Left lobe of liver (tissue), 2 donors: Measurements from ENCODE around the gene IL1R2. TPM values are rescaled to one million over a fixed set of nuclear protein-coding genes. Genes with fewer than 3 reads are reported as not detected.

ENCODE experiments used
- ATAC-seq: fragments of 200-7000 bp; cut with Tn5 transposase; one replicate; pipeline ENCODE4 v1.9.1; 2020; ENCODE audit warnings: mild to moderate bottlenecking, moderate library complexity
- DNase-seq: peaks from one replicate; pipeline ENCODE4 v3.0.0-alpha.2; 2020; ENCODE audit warnings: low spot score
- total RNA-seq: library from RNA; stranded (reverse); gene quantifications from one replicate; pipeline ENCODE4 v1.2.1, GENCODE V29; 2021
- donor health status: DM: no; HTN: no; CAD: no; lungs with moderate emphysema.
- donor health status: DM: no; HTN: yes; CAD: no.

Gene IL1R2
- total RNA-seq, result 12.0 TPM

GRCh38 chr2:101991721-101992145 is at the start of gene IL1R2:
IL1R2 (plus strand) TSS chr2:101991960; CDS start chr2:102008576, 16,616 bp downstream.
- ATAC-seq (peak; percentile 33), DNase-seq (no peak)

GRCh38 chr2:101942851-101943250 is 48.9 kb upstream of the IL1R2 start:
- DNase-seq, result no peak
- ATAC-seq, result no peak

- ATAC-seq (no peak), DNase-seq (no peak)
These were observed 45.3 kb upstream of the IL1R2 start for GRCh38 chr2:101946372-101947039.

GRCh38 chr2:101947374-101947773 is 44.4 kb upstream of the IL1R2 start:
- DNase-seq, result no peak
- peak; percentile 98 for ATAC-seq

- ATAC-seq (no peak), DNase-seq (no peak)
These were observed 43.1 kb upstream of the IL1R2 start for GRCh38 chr2:101948625-101949155.

GRCh38 chr2:101949304-101949703 is 42.5 kb upstream of the IL1R2 start:
- no peak for ATAC-seq
- DNase-seq, result no peak

- ATAC-seq (no peak), DNase-seq (no peak)
These were observed 40.5 kb upstream of the IL1R2 start for GRCh38 chr2:101951296-101951695.

GRCh38 chr2:101952551-101952950 is 39.2 kb upstream of the IL1R2 start:
- DNase-seq (no peak), ATAC-seq (no peak)

- no peak for ATAC-seq
- no peak for DNase-seq
These were observed 35.0 kb upstream of the IL1R2 start for GRCh38 chr2:101956465-101957438.

GRCh38 chr2:101958061-101958460 is 33.7 kb upstream of the IL1R2 start:
- no peak for ATAC-seq
- no peak for DNase-seq

- DNase-seq (peak; percentile 83), ATAC-seq (peak; percentile 54)
These were observed 30.9 kb upstream of the IL1R2 start for GRCh38 chr2:101960819-101961337.

GRCh38 chr2:101961338-101962191 is 30.2 kb upstream of the IL1R2 start:
- ATAC-seq, result peak; percentile 72
- peak; percentile 97 for DNase-seq

- no peak for DNase-seq
- peak; percentile 24 for ATAC-seq
These were observed 29.5 kb upstream of the IL1R2 start for GRCh38 chr2:101962309-101962708.

- ATAC-seq (no peak), DNase-seq (no peak)
These were observed 28.6 kb upstream of the IL1R2 start for GRCh38 chr2:101963198-101963597.

GRCh38 chr2:101967826-101968513 is 23.8 kb upstream of the IL1R2 start:
- ATAC-seq (peak; percentile 60), DNase-seq (no peak)

- no peak for DNase-seq
- ATAC-seq, result no peak
These were observed 22.0 kb upstream of the IL1R2 start for GRCh38 chr2:101969723-101970122.

- ATAC-seq, result no peak
These were observed 20.9 kb upstream of the IL1R2 start for GRCh38 chr2:101970901-101971300.

GRCh38 chr2:101971836-101972235 is 19.9 kb upstream of the IL1R2 start:
- no peak for DNase-seq

More at GRCh38 chr2:101970901-101971300, 20.9 kb upstream of the IL1R2 start:
- no peak for DNase-seq

GRCh38 chr2:101972621-101973434 is 18.9 kb upstream of the IL1R2 start:
- no peak for DNase-seq

More at GRCh38 chr2:101971836-101972235, 19.9 kb upstream of the IL1R2 start:
- no peak for ATAC-seq

More at GRCh38 chr2:101972621-101973434, 18.9 kb upstream of the IL1R2 start:
- ATAC-seq, result peak; percentile 19
